K562 (cell line): Measurements from ENCODE around the gene KCNJ15. TPM values are rescaled to one million over a fixed set of nuclear protein-coding genes. Genes with fewer than 3 reads are reported as not detected.

Source experiments
- ATAC-seq: fragments of 200-7000 bp; cut with Tn5 transposase; 3 replicates; pipeline ENCODE4 v1.9.1; 2020; ENCODE audit warnings: moderate library complexity
- BruUV-seq: library from RNA; stranded (reverse); fragments of 400-500 nt; replicated peaks from 2 replicates; lab custom pipeline; 2021; lab: Mats Ljungman, UMichigan
- CTCF ChIA-PET: fragments of 300-600 bp; formaldehyde crosslinking; extraction: SDS; loops from one replicate; lab custom pipeline; 2021; ENCODE audit warnings: low intra/inter-chr PET ratio; lab: Yijun Ruan, JAX
- POLR2A ChIA-PET: fragments of 300-600, 350-650 bp; sonication (Branson Sonifier 250); formaldehyde crosslinking; extraction: SDS; loops from one replicate; lab custom pipeline; 2021; ENCODE audit warnings: antibody characterized with exemption, inconsistent platforms; lab: Yijun Ruan, JAX
- DNase-seq, 4 experiments: peaks; one replicate each; pipeline versions ENCODE4 v3.0.0 to v3.0.0-alpha.2; 2011 to 2018; ENCODE audit warnings: low spot score in 3 of 4, mixed read lengths in 3 of 4; ENCODE audit errors: extremely low read depth in 1 of 4
- FAIRE-seq: peaks from 2 replicates; lab custom pipeline; 2011; peaks lifted over from hg19 to GRCh38; lab: Jason Lieb, UNC
- H2AFZ ChIP-seq: 2 replicates; pipeline ENCODE4 v1.6.0; 2011; ENCODE audit warnings: low read depth, low read length, control low read depth, inconsistent platforms
- H3K27ac ChIP-seq: fragments of 200-600 bp; 3 replicates; pipeline ENCODE4 v1.8.0; 2011; ENCODE audit warnings: low read depth, mild to moderate bottlenecking, control low read depth, inconsistent platforms, low read length, moderate library complexity, mixed read lengths; ENCODE audit errors: extremely low read depth
- H3K27me3 ChIP-seq, 2 experiments: fragments of 300-600 bp in 1 of 2; 2 replicates in 1 of 2; 3 replicates in 1 of 2; pipeline versions ENCODE4 v1.6.0 to v1.8.0; 2011; ENCODE audit warnings: inconsistent platforms in 2 of 2, low read length in 2 of 2, mild to moderate bottlenecking in 1 of 2, mixed read lengths in 1 of 2, moderate library complexity in 1 of 2; ENCODE audit not compliant: control insufficient read depth in 2 of 2, insufficient read depth in 2 of 2
- H3K36me3 ChIP-seq: fragments of 300-600 bp; 3 replicates; pipeline ENCODE4 v1.8.0; 2011; ENCODE audit warnings: mild to moderate bottlenecking, low read length, inconsistent platforms; ENCODE audit not compliant: control insufficient read depth, insufficient read depth
- H3K4me1 ChIP-seq, 2 experiments: fragments of 200-600 bp in 1 of 2; replicated peaks in 1 of 2; 2 replicates in 1 of 2; 3 replicates in 1 of 2; pipeline versions ENCODE4 v1.5.1 to v1.8.0; 2011; ENCODE audit warnings: inconsistent platforms in 2 of 2, low read length in 2 of 2, mild to moderate bottlenecking in 1 of 2, mixed read lengths in 1 of 2, moderate library complexity in 1 of 2; ENCODE audit not compliant: control insufficient read depth in 2 of 2, insufficient read depth in 2 of 2
- H3K4me2 ChIP-seq: 2 replicates; pipeline ENCODE4 v1.6.1; 2011; ENCODE audit warnings: low read length, control low read depth, inconsistent platforms, mixed read lengths; ENCODE audit not compliant: insufficient read depth
- H3K4me3 ChIP-seq: fragments of 200-600 bp; sonication (generic), shearing (Covaris generic); 2 replicates; pipeline ENCODE4 v1.5.1; 2016; ENCODE audit warnings: control low read depth, inconsistent platforms
- H3K79me2 ChIP-seq: fragments of 200-600 bp; 3 replicates; pipeline ENCODE4 v1.8.0; 2011; ENCODE audit warnings: low read length, inconsistent platforms; ENCODE audit not compliant: control insufficient read depth, insufficient read depth
- H3K9ac ChIP-seq, 2 experiments: 2 replicates each; pipeline versions ENCODE4 v1.6.0 to v1.6.1; 2011; ENCODE audit warnings: low read depth in 2 of 2, low read length in 2 of 2, control low read depth in 1 of 2, inconsistent platforms in 1 of 2, mild to moderate bottlenecking in 1 of 2, mixed read lengths in 1 of 2; ENCODE audit not compliant: insufficient read depth in 1 of 2
- H3K9me1 ChIP-seq: one replicate; pipeline ENCODE4 v1.6.0; 2011; ENCODE audit warnings: inconsistent platforms, mild to moderate bottlenecking, low read length, moderate library complexity; ENCODE audit not compliant: control insufficient read depth, insufficient read depth
- H3K9me3 ChIP-seq: replicated peaks from 2 replicates; pipeline ENCODE4 v1.5.1; 2011; ENCODE audit warnings: low read depth, low read length, inconsistent platforms; ENCODE audit not compliant: control insufficient read depth, insufficient read depth
- H4K20me1 ChIP-seq: replicated peaks from 2 replicates; pipeline ENCODE4 v1.6.1; 2011; ENCODE audit warnings: low read length, inconsistent platforms, mixed read lengths; ENCODE audit not compliant: control insufficient read depth, insufficient read depth
- ARHGAP35 ChIP-seq: fragments of 450-650 bp; IDR thresholded peaks from 2 replicates; pipeline ENCODE4 v1.6.1; 2018; ENCODE audit not compliant: partially characterized antibody
- ARNT ChIP-seq, 2 experiments: fragments of 450-650 bp; IDR thresholded peaks; 2 replicates each; pipeline ENCODE4 v1.6.1; 2016; ENCODE audit warnings: mild to moderate bottlenecking in 1 of 2
- DPF2 ChIP-seq: fragments of 450-650 bp; IDR thresholded peaks from 2 replicates; pipeline ENCODE4 v1.6.1; 2016
- EGR1 ChIP-seq: fragments of 450-650 bp; conservative IDR thresholded peaks from 2 replicates; pipeline ENCODE4 v1.6.1; 2017; ENCODE audit warnings: mild to moderate bottlenecking
- ELF1 ChIP-seq: fragments of 200-800 bp; sonication (Bioruptor generic); IDR thresholded peaks from 2 replicates; pipeline ENCODE4 v1.6.1; 2016; ENCODE audit warnings: missing genetic modification characterization, missing compliant biosample characterization
- EWSR1 ChIP-seq: fragments of 450-650 bp; IDR thresholded peaks from 2 replicates; pipeline ENCODE4 v1.6.1; 2018; ENCODE audit warnings: borderline replicate concordance, mild to moderate bottlenecking, low read depth, moderate library complexity; ENCODE audit not compliant: partially characterized antibody
- KLF16 ChIP-seq: IDR thresholded peaks from 2 replicates; pipeline ENCODE4 v1.6.1; 2016; ENCODE audit warnings: antibody characterized with exemption
- MYNN ChIP-seq, 2 experiments: sonication (generic); formaldehyde crosslinking in 1 of 2; IDR thresholded peaks; 2 replicates each; pipeline versions ENCODE4 v1.5.0 to v1.6.1; 2016 to 2020; ENCODE audit warnings: antibody characterized with exemption in 1 of 2, missing genetic modification reagents in 1 of 2
- NONO ChIP-seq, 2 experiments: fragments of 200-400 bp in 1 of 2; fragments of 450-650 bp in 1 of 2; formaldehyde crosslinking in 1 of 2; IDR thresholded peaks; 2 replicates each; pipeline ENCODE4 v1.6.1; 2017; ENCODE audit warnings: low read depth in 2 of 2, mild to moderate bottlenecking in 2 of 2, moderate library complexity in 2 of 2, low read length in 1 of 2
- NR4A1 ChIP-seq, 2 experiments: fragments of 250-450 bp in 1 of 2; fragments of 450-650 bp in 1 of 2; sonication (Bioruptor Pico) in 1 of 2; IDR thresholded peaks; 2 replicates each; pipeline versions ENCODE4 v1.4.0 to v1.6.1; 2016 to 2020; ENCODE audit warnings: mild to moderate bottlenecking in 2 of 2, missing compliant biosample characterization in 1 of 2, missing genetic modification characterization in 1 of 2, moderate library complexity in 1 of 2
- PHTF2 ChIP-seq: fragments of 250-450 bp; sonication (Bioruptor Pico); IDR thresholded peaks from 2 replicates; pipeline ENCODE4 v1.5.0; 2021; ENCODE audit warnings: mild to moderate bottlenecking
- RNF2 ChIP-seq: sonication (generic); IDR thresholded peaks from 2 replicates; pipeline ENCODE4 v1.6.1; 2016
- SAP30 ChIP-seq: fragments of 200-600 bp; sonication (generic); IDR thresholded peaks from 2 replicates; pipeline ENCODE4 v1.6.1; 2012; ENCODE audit warnings: borderline replicate concordance, low read depth, mild to moderate bottlenecking, moderate library complexity, low read length, control low read depth, inconsistent platforms; ENCODE audit not compliant: insufficient read depth, poor library complexity, severe bottlenecking
- SP2 ChIP-seq: IDR thresholded peaks from 2 replicates; pipeline ENCODE4 v1.6.1; 2011; ENCODE audit warnings: mild to moderate bottlenecking, low read depth, low read length, moderate library complexity; ENCODE audit not compliant: poor library complexity, severe bottlenecking; ENCODE audit errors: extremely low read depth
- XRCC3 ChIP-seq: fragments of 450-650 bp; IDR thresholded peaks from 2 replicates; pipeline ENCODE4 v1.6.1; 2017; ENCODE audit warnings: mild to moderate bottlenecking, moderate library complexity
- ZNF561 ChIP-seq: fragments of 450-650 bp; formaldehyde crosslinking; conservative IDR thresholded peaks from 2 replicates; pipeline ENCODE4 v1.4.0; 2020; ENCODE audit warnings: mild to moderate bottlenecking, moderate library complexity
- WGBS: fragments of 100-300 bp; shearing (Covaris generic); methylation state at CpG from one replicate; pipeline ENCODE4 v1.1.6; 2016; ENCODE audit warnings: low coverage, mixed read lengths; ENCODE audit not compliant: insufficient coverage; ENCODE audit errors: missing lambda C conversion rate; 5-methylcytosine and 5-hydroxymethylcytosine counted together
- in situ Hi-C: fragments of 300-500 bp; cut with MboI; formaldehyde crosslinking; loops from 4 replicates; pipeline ENCODE4 v1.15.0; 2018; ENCODE audit warnings: inconsistent platforms, mixed read lengths
- intact Hi-C: fragments of 100-400 bp; cut with micrococcal nuclease; formaldehyde crosslinking; loops from 2 replicates; pipeline ENCODE4 v1.14.2; 2022
- polyA plus RNA-seq, 8 experiments: library from polyadenylated mRNA; depleted of rRNA in 4 of 8; stranded (reverse) in 5 of 8; unstranded in 3 of 8; fragments of >200 nt; fragmentation: Nextera tagmentation in 2 of 8; fragmentation: Illumina TruSeq in 1 of 8; extraction: Ambion mirVana in 2 of 8; extraction: Trizol in 1 of 8; gene quantifications; 2 replicates each; pipeline versions ENCODE4 v1.2.1 to v1.2.3, GENCODE V29; 2011 to 2014; ENCODE audit warnings: inconsistent platforms in 1 of 8, missing spikeins in 1 of 8
- total RNA-seq, 7 experiments: library from RNA; depleted of rRNA in 6 of 7; stranded (reverse); fragments of >200 nt in 6 of 7; fragmentation: Illumina TruSeq in 2 of 7; extraction: Trizol in 2 of 7; gene quantifications; 2 replicates each; pipeline versions ENCODE4 v1.2.1 to v1.2.3, GENCODE V29; 2011 to 2021; ENCODE audit warnings: low replicate concordance in 1 of 7
- TF ChIP-seq, protein P1 (sequence below): fragments of 150-350 bp; conservative IDR thresholded peaks from 2 replicates; pipeline ENCODE4 v1.6.1; 2014; ENCODE audit warnings: low read length
- TF ChIP-seq, protein P2 (sequence below): fragments of 250-450 bp; sonication (Bioruptor Pico); IDR thresholded peaks from 2 replicates; pipeline ENCODE4 v1.8.0; 2021; ENCODE audit warnings: borderline replicate concordance, mild to moderate bottlenecking, moderate library complexity; ENCODE audit not compliant: poor library complexity, severe bottlenecking
- TF ChIP-seq, protein P3 (sequence below): fragments of 450-650 bp; IDR thresholded peaks from 2 replicates; pipeline ENCODE4 v1.6.1; 2016

KCNJ15 gene
- total and polyA plus RNA-seq, 9 of the 15 experiments (the other 6 are each of a cell fraction or from before 2014, with no cell fraction given), result 0.20 to 3.0 (median 0.72) TPM; not detected in 1

DNA sequence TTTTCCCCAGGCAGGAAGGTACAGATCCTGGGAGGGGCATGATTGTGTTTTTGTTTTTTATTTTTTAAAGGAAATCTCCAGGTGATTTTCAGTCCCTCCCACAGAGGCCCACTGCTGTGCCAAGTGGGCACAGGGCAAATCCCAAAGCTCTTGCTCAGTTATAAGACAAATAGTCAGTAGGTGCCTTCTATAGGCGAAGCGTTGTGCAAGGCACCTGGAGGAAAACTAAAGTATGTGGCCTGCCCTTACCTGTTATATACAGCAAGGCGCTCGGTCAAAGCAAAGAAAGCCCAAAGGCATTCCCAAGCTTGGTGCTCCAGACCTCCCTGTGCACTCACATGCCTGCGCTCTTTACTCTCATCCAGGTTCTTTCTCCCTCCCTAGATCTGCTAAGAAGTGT, 81.0 kb downstream of the KCNJ15 start (continued):
- no peak for TF ChIP-seq EGR1
- no peak for TF ChIP-seq DPF2
- no peak for TF ChIP-seq KLF16
- no peak for TF ChIP-seq ZNF561 (CRISPR knock-in tag)
- TF ChIP-seq EWSR1, result no peak
- no peak for TF ChIP-seq NR4A1 (CRISPR knock-in tag; IDR thresholded peaks at IDR 0.05)
- TF ChIP-seq NR4A1 (tag; IDR thresholded peaks at IDR 0.05), result no peak
- TF ChIP-seq RNF2, result no peak
- TF ChIP-seq, protein P1, sequence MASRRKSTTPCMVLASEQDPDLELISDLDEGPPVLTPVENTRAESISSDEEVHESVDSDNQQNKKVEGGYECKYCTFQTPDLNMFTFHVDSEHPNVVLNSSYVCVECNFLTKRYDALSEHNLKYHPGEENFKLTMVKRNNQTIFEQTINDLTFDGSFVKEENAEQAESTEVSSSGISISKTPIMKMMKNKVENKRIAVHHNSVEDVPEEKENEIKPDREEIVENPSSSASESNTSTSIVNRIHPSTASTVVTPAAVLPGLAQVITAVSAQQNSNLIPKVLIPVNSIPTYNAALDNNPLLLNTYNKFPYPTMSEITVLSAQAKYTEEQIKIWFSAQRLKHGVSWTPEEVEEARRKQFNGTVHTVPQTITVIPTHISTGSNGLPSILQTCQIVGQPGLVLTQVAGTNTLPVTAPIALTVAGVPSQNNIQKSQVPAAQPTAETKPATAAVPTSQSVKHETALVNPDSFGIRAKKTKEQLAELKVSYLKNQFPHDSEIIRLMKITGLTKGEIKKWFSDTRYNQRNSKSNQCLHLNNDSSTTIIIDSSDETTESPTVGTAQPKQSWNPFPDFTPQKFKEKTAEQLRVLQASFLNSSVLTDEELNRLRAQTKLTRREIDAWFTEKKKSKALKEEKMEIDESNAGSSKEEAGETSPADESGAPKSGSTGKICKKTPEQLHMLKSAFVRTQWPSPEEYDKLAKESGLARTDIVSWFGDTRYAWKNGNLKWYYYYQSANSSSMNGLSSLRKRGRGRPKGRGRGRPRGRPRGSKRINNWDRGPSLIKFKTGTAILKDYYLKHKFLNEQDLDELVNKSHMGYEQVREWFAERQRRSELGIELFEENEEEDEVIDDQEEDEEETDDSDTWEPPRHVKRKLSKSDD, result no peak
- no peak for TF ChIP-seq ARNT (IDR thresholded peaks at IDR 0.05)

GRCh38 chr21:38340131-38340530, 83.3 kb downstream of the KCNJ15 start:
- Histone ChIP-seq H3K4me1 (no peaks in the 10 kb centered on the region), H3K4me2 (no peak overlapping the region), H3K79me2 (no peaks in the 10 kb centered on the region), H3K9ac (no peak overlapping the region), H4K20me1 (no peaks in the 10 kb centered on the region; the same call in 1 of the 2 replicates), H3K27ac (no peak overlapping the region), H3K36me3 (no peaks in the 10 kb centered on the region), H3K4me3 (no peak overlapping the region), H3K9me3 (no peaks in the 10 kb centered on the region), H3K27me3 (peaks cover 0 to 12% of the 10 kb centered on the region in 2 experiments; a peak in 1 of 5 replicates), H2AFZ (no peak overlapping the region), H3K9me1 (no peaks in the 10 kb centered on the region)
- in situ Hi-C loops, result no loop called here
- 0% methylated on average over 4 of the region's 4 CpGs for WGBS
- DNase-seq, result no peak
- CTCF ChIA-PET, result no interaction called here
- FAIRE-seq, result no peak
- POLR2A ChIA-PET, result interaction anchor here (0.6 kb wide), 2 partner anchors 61 to 1168 kb away, joined by 3 read pairs; no protein-coding TSS in a partner anchor
- TF ChIP-seq NONO (IDR thresholded peaks at IDR 0.05; ENCODE audit: low read depth in 2 of 2, low read length in 1 of 2) (no peak), ELF1 (tag) (no peak), SAP30 (no peak), SP2 (no peak), PHTF2 (CRISPR knock-in tag) (no peak), ARHGAP35 (no peak), DPF2 (no peak), XRCC3 (no peak), MYNN (IDR thresholded peaks at IDR 0.05) (no peak), MYNN (CRISPR knock-in tag; IDR thresholded peaks at IDR 0.05) (no peak)
- TF ChIP-seq, protein P2, sequence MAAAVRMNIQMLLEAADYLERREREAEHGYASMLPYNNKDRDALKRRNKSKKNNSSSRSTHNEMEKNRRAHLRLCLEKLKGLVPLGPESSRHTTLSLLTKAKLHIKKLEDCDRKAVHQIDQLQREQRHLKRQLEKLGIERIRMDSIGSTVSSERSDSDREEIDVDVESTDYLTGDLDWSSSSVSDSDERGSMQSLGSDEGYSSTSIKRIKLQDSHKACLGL (CRISPR knock-in tag), result no peak
- TF ChIP-seq, protein P3, sequence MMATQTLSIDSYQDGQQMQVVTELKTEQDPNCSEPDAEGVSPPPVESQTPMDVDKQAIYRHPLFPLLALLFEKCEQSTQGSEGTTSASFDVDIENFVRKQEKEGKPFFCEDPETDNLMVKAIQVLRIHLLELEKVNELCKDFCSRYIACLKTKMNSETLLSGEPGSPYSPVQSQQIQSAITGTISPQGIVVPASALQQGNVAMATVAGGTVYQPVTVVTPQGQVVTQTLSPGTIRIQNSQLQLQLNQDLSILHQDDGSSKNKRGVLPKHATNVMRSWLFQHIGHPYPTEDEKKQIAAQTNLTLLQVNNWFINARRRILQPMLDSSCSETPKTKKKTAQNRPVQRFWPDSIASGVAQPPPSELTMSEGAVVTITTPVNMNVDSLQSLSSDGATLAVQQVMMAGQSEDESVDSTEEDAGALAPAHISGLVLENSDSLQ, result no peak
- intact Hi-C loops, result no loop called here
- no TSS peak for BruUV-seq
- ATAC-seq, result no peak
